PC-3 (cell line): ENCODE measurements around the gene ARHGAP6. TPM values are rescaled to one million over a fixed set of nuclear protein-coding genes. Genes with fewer than 3 reads are reported as not detected.

Source experiments
- ATAC-seq: fragments of 200-7000 bp; cut with Tn5 transposase; 2 replicates; pipeline ENCODE4 v1.9.1; 2020; ENCODE audit warnings: mild to moderate bottlenecking, moderate library complexity
- BruUV-seq: library from RNA; stranded (reverse); fragments of 400-500 nt; replicated peaks from 2 replicates; lab custom pipeline; 2021; lab: Mats Ljungman, UMichigan
- CTCF ChIA-PET: fragments of 300-600 bp; sonication (Branson Sonifier 250); formaldehyde crosslinking; loops from one replicate; lab custom pipeline; 2022; ENCODE audit warnings: antibody characterized with exemption; lab: Charles Lee
- POLR2A ChIA-PET: fragments of 300-600 bp; sonication (Branson Sonifier 250); formaldehyde crosslinking; loops from one replicate; lab custom pipeline; 2022; ENCODE audit warnings: antibody characterized with exemption; ENCODE audit not compliant: unreplicated experiment; lab: Charles Lee
- DNase-seq: peaks from one replicate; pipeline ENCODE4 v3.0.0-alpha.2; 2015
- H2AFZ ChIP-seq: fragments of 300-600 bp; sonication (generic); 2 replicates; pipeline ENCODE4 v1.6.0; 2016; ENCODE audit warnings: antibody characterized with exemption, low read length
- H3F3A ChIP-seq: fragments of 300-600 bp; sonication (generic); one replicate; pipeline ENCODE4 v1.6.0; 2017; ENCODE audit warnings: antibody characterized with exemption, low read length, control low read depth, mild to moderate bottlenecking; ENCODE audit not compliant: unreplicated experiment
- H3K27ac ChIP-seq: fragments of 300-600 bp; sonication (generic); 2 replicates; pipeline ENCODE4 v1.5.1; 2016; ENCODE audit warnings: mild to moderate bottlenecking, low read length
- H3K27me3 ChIP-seq: fragments of 300-600 bp; sonication (generic); 2 replicates; pipeline ENCODE4 v1.6.1; 2016; ENCODE audit warnings: low read length, mixed read lengths
- H3K36me3 ChIP-seq: fragments of 300-600 bp; sonication (generic); 2 replicates; pipeline ENCODE4 v1.6.1; 2016; ENCODE audit warnings: low read depth, mixed run types, low read length, mixed read lengths
- H3K4me1 ChIP-seq: fragments of 300-600 bp; sonication (generic); 2 replicates; pipeline ENCODE4 v1.5.1; 2016; ENCODE audit warnings: low read length; ENCODE audit not compliant: insufficient read depth
- H3K4me2 ChIP-seq: fragments of 300-600 bp; sonication (generic); 2 replicates; pipeline ENCODE4 v1.6.0; 2016; ENCODE audit warnings: low read length
- H3K4me3 ChIP-seq: fragments of 300-600 bp; sonication (generic); 2 replicates; pipeline ENCODE4 v1.5.1; 2016; ENCODE audit warnings: mild to moderate bottlenecking, low read length, mixed read lengths
- H3K79me2 ChIP-seq: fragments of 300-600 bp; sonication (generic); 2 replicates; pipeline ENCODE4 v1.6.1; 2017; ENCODE audit warnings: low read length, mixed read lengths
- H3K9ac ChIP-seq: fragments of 300-600 bp; sonication (generic); 2 replicates; pipeline ENCODE4 v1.6.0; 2016; ENCODE audit warnings: mild to moderate bottlenecking, low read length
- H3K9me2 ChIP-seq: fragments of 300-600 bp; sonication (generic); replicated peaks from 2 replicates; pipeline ENCODE4 v1.6.1; 2016; ENCODE audit warnings: mixed run types, low read length, mixed read lengths
- H3K9me3 ChIP-seq: fragments of 300-600 bp; sonication (generic); 2 replicates; pipeline ENCODE4 v1.6.1; 2016; ENCODE audit warnings: low read length, mixed read lengths
- H4K20me1 ChIP-seq: fragments of 300-600 bp; sonication (generic); 2 replicates; pipeline ENCODE4 v1.6.1; 2016; ENCODE audit warnings: low read length, mixed read lengths
- EZH2 ChIP-seq: fragments of 300-600 bp; sonication (generic); IDR thresholded peaks from one replicate; pipeline ENCODE4 v1.6.1; 2017; ENCODE audit warnings: antibody characterized with exemption, mild to moderate bottlenecking, low read length; ENCODE audit not compliant: unreplicated experiment
- EZH2phosphoT487 ChIP-seq: fragments of 300-600 bp; sonication (generic); IDR thresholded peaks from 2 replicates; pipeline ENCODE4 v1.6.1; 2018; ENCODE audit warnings: mild to moderate bottlenecking, antibody characterized with exemption, low read length, borderline replicate concordance
- intact Hi-C: fragments of 100-400 bp; cut with micrococcal nuclease; formaldehyde crosslinking; loops from 2 replicates; pipeline ENCODE4 v1.9.0; 2023
- total RNA-seq: library from RNA; depleted of rRNA; stranded (reverse); fragments of >200 nt; gene quantifications from 2 replicates; pipeline ENCODE4 v1.2.3, GENCODE V29; 2014
- TF ChIP-seq, protein P1 (sequence below): fragments of 300-600 bp; sonication (generic); conservative IDR thresholded peaks from 2 replicates; pipeline ENCODE4 v1.5.1; 2017; ENCODE audit warnings: antibody characterized with exemption, low read depth, mild to moderate bottlenecking, low read length

ARHGAP6 gene
- total RNA-seq, 1 experiment from 2014 or later: 2.8 TPM

DNA sequence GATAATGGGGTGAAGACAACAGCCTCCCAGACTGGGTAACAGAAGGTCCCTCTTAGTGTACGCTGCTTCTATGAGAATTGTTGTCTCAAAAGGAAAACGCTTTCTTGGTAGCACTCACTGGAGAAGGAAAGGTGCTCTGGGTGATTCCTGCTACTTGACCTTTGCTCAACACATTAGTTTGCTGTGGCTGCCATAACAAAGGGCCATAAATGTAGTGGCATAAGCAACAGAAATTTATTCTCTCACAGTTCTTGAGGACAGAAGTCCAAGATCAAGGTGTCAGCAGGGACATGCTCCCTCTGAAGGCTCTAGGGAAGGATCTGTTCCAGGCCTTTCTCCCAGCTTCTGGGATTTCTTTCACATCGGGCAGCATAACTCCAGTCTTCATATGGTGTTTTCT is 535.6 kb downstream of the ARHGAP6 start:
- Histone ChIP-seq H3K36me3 (no peaks in the 10 kb centered on the region), H3K9ac (no peak overlapping the region), H3K4me3 (no peak overlapping the region), H3K27me3 (no peaks in the 10 kb centered on the region), H3K27ac (no peak overlapping the region), H3K4me1 (no peaks in the 10 kb centered on the region), H3K79me2 (no peaks in the 10 kb centered on the region), H3F3A (no peaks in the 10 kb centered on the region), H2AFZ (no peak overlapping the region), H4K20me1 (no peaks in the 10 kb centered on the region), H3K9me3 (no peaks in the 10 kb centered on the region), H3K9me2 (no peaks in the 10 kb centered on the region), H3K4me2 (no peak overlapping the region)
- no TSS peak for BruUV-seq
- DNase-seq (no peak), ATAC-seq (no peak)
- POLR2A ChIA-PET: no interaction called here
- no peak for TF ChIP-seq EZH2
- no peak for TF ChIP-seq EZH2phosphoT487
- TF ChIP-seq, protein P1, sequence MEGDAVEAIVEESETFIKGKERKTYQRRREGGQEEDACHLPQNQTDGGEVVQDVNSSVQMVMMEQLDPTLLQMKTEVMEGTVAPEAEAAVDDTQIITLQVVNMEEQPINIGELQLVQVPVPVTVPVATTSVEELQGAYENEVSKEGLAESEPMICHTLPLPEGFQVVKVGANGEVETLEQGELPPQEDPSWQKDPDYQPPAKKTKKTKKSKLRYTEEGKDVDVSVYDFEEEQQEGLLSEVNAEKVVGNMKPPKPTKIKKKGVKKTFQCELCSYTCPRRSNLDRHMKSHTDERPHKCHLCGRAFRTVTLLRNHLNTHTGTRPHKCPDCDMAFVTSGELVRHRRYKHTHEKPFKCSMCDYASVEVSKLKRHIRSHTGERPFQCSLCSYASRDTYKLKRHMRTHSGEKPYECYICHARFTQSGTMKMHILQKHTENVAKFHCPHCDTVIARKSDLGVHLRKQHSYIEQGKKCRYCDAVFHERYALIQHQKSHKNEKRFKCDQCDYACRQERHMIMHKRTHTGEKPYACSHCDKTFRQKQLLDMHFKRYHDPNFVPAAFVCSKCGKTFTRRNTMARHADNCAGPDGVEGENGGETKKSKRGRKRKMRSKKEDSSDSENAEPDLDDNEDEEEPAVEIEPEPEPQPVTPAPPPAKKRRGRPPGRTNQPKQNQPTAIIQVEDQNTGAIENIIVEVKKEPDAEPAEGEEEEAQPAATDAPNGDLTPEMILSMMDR: no peak
- CTCF ChIA-PET: no interaction called here
- intact Hi-C loops: no loop called here

DNA sequence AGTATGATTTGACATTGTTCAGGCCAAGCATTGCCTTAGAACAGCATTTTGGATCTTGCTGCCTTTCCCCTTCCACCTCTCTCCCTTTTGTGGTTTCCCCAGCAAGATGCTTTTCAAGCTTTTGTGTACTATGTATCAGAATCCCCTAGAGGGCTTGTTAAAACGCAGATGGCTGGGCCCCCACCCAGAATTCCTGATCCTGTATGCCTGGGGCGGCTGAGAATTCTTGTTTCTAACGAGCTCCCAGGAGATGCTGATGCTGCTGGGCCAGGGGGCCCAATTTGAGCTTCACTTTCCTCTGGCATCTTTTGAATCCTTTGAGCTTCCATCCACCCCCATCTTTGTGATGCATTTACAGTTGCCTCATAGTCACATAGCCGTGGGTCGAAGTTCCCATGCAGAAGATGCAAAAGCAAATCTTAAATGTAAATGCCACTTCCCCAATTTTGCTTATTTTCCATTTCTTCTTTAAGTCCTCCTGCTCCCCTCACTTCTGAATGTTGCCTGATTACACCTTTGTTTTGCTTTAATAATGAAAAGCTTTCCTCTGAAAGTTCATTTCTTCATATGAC is 536.1 kb downstream of the ARHGAP6 start:
- H2AFZ ChIP-seq: no peak overlapping the region
- H3K27ac ChIP-seq: no peak overlapping the region
- no peaks in the 10 kb centered on the region for H3K27me3 ChIP-seq
- no peak overlapping the region for H3K9ac ChIP-seq
- H3K9me3 ChIP-seq: no peaks in the 10 kb centered on the region
- intact Hi-C loops: no loop called here
- no TSS peak for BruUV-seq
- H3K4me2 ChIP-seq: no peak overlapping the region
- no peak overlapping the region for H3K4me3 ChIP-seq
- H3F3A ChIP-seq: no peaks in the 10 kb centered on the region
- no peak for DNase-seq
- POLR2A ChIA-PET: no interaction called here
- no peaks in the 10 kb centered on the region for H3K79me2 ChIP-seq
- H3K36me3 ChIP-seq: no peaks in the 10 kb centered on the region
- no peaks in the 10 kb centered on the region for H4K20me1 ChIP-seq
- TF ChIP-seq, protein P1: no peak
- TF ChIP-seq EZH2: no peak
- no peak for TF ChIP-seq EZH2phosphoT487
- H3K9me2 ChIP-seq: no peaks in the 10 kb centered on the region
- no peaks in the 10 kb centered on the region for H3K4me1 ChIP-seq
- CTCF ChIA-PET: no interaction called here
- no peak for ATAC-seq

DNA sequence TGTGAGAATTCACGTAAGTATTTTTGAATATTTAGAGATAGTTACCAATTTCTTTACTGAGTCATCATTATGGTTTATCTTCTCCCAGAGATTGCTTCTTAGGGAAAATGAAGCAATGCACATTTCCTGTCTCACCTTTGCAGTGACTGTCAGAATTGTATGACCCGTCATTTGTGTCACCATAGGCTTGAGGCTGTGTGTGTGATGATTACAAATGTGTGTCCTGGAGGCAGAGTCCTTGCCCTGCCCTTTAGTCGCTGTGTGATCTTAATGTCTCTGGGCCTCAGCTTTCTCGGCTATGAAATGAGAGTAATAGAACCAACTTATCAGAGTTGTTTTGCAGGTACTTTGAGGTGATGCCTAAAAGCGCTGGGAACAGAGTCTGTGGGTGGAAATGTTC is 540.7 kb downstream of the ARHGAP6 start:
- CTCF ChIA-PET: no interaction called here
- intact Hi-C loops: no loop called here
- no peak for TF ChIP-seq EZH2
- TF ChIP-seq, protein P1: no peak

More for the DNA sequence above, 540.7 kb downstream of the ARHGAP6 start:
- peaks cover 26% of the 10 kb centered on the region for H3K36me3 ChIP-seq
- POLR2A ChIA-PET: no interaction called here
- no peaks in the 10 kb centered on the region for H3F3A ChIP-seq
- no peak overlapping the region for H3K9ac ChIP-seq
- no peaks in the 10 kb centered on the region for H3K9me3 ChIP-seq
- H2AFZ ChIP-seq: no peak overlapping the region
- H3K9me2 ChIP-seq: no peaks in the 10 kb centered on the region
- H3K4me2 ChIP-seq: no peak overlapping the region
- no peaks in the 10 kb centered on the region for H4K20me1 ChIP-seq
- H3K79me2 ChIP-seq: no peaks in the 10 kb centered on the region
- no peaks in the 10 kb centered on the region for H3K27me3 ChIP-seq
- BruUV-seq: no TSS peak
- no peak for ATAC-seq
- no peak for DNase-seq
- no peaks in the 10 kb centered on the region for H3K4me1 ChIP-seq
- H3K4me3 ChIP-seq: no peak overlapping the region
- H3K27ac ChIP-seq: no peak overlapping the region
